Mesendoderm (in vitro differentiated cells): Measurements from ENCODE around the gene PPM1E.

Source experiments
- DNase-seq: peaks from one replicate; pipeline ENCODE4 v3.0.0; 2013
- H2AK5ac ChIP-seq: 2 replicates; pipeline ENCODE4 v1.6.1; 2013; ENCODE audit warnings: low read length, inconsistent platforms
- H2BK120ac ChIP-seq: 2 replicates; pipeline ENCODE4 v1.6.1; 2013; ENCODE audit warnings: low read depth, mild to moderate bottlenecking, low read length, moderate library complexity, mixed read lengths
- H2BK15ac ChIP-seq: replicated peaks from 2 replicates; pipeline ENCODE4 v1.6.1; 2013; ENCODE audit warnings: low read depth, mild to moderate bottlenecking, moderate library complexity
- H2BK5ac ChIP-seq: 2 replicates; pipeline ENCODE4 v1.6.1; 2013; ENCODE audit warnings: low read length, inconsistent platforms
- H3K18ac ChIP-seq: 2 replicates; pipeline ENCODE4 v1.6.1; 2013; ENCODE audit warnings: mild to moderate bottlenecking, low read length, mixed read lengths
- H3K23ac ChIP-seq: one replicate; pipeline ENCODE4 v1.6.1; 2013; ENCODE audit warnings: low read length
- H3K27ac ChIP-seq: 2 replicates; pipeline ENCODE4 v1.5.1; 2013; ENCODE audit warnings: low read depth, mild to moderate bottlenecking, inconsistent platforms, low read length, moderate library complexity
- H3K27me3 ChIP-seq: 2 replicates; pipeline ENCODE4 v1.6.1; 2013; ENCODE audit warnings: low read length, control low read depth, mild to moderate bottlenecking, inconsistent platforms; ENCODE audit not compliant: insufficient read depth, poor library complexity
- H3K36me3 ChIP-seq: 2 replicates; pipeline ENCODE4 v1.6.1; 2013; ENCODE audit warnings: low read length, inconsistent platforms; ENCODE audit not compliant: control insufficient read depth, insufficient read depth
- H3K4ac ChIP-seq: one replicate; pipeline ENCODE4 v1.6.1; 2013; ENCODE audit warnings: low read depth, mild to moderate bottlenecking, low read length, moderate library complexity
- H3K4me1 ChIP-seq: 2 replicates; pipeline ENCODE4 v1.6.1; 2013; ENCODE audit warnings: low read depth, low read length, inconsistent platforms; ENCODE audit not compliant: control insufficient read depth
- H3K4me2 ChIP-seq: 2 replicates; pipeline ENCODE4 v1.6.1; 2013; ENCODE audit warnings: low read length
- H3K4me3 ChIP-seq: 2 replicates; pipeline ENCODE4 v1.5.1; 2013; ENCODE audit warnings: mild to moderate bottlenecking, low read length
- H3K56ac ChIP-seq: one replicate; pipeline ENCODE4 v1.6.1; 2013; ENCODE audit warnings: low read length
- H3K79me1 ChIP-seq: 2 replicates; pipeline ENCODE4 v1.6.1; 2013; ENCODE audit warnings: low read length, inconsistent platforms
- H3K79me2 ChIP-seq: 2 replicates; pipeline ENCODE4 v1.6.1; 2013; ENCODE audit warnings: mild to moderate bottlenecking, low read length; ENCODE audit not compliant: control insufficient read depth, insufficient read depth
- H3K9ac ChIP-seq: 2 replicates; pipeline ENCODE4 v1.6.1; 2013; ENCODE audit warnings: low read length, inconsistent platforms
- H4K5ac ChIP-seq: one replicate; pipeline ENCODE4 v1.6.1; 2013; ENCODE audit warnings: low read length
- H4K8ac ChIP-seq: one replicate; pipeline ENCODE4 v1.6.1; 2013; ENCODE audit warnings: low read depth, mild to moderate bottlenecking, control low read depth, low read length, moderate library complexity
- WGBS: extraction: QIAGEN DNeasy Blood & Tissue Kit; methylation state at CpG from one replicate; pipeline ENCODE4 v1.1.7; 2013; ENCODE audit warnings: low lambda C conversion rate, missing lambda C conversion rate; ENCODE audit not compliant: insufficient coverage; ENCODE audit errors: extremely low coverage; 5-methylcytosine and 5-hydroxymethylcytosine counted together

PPM1E gene

GRCh38 chr17:59004338-59005111 is 248.9 kb downstream of the PPM1E start:
- peak; percentile 67 for DNase-seq
- H4K5ac ChIP-seq = no peak overlapping the region
- H3K4ac ChIP-seq = no peak overlapping the region
- no peak overlapping the region for H3K23ac ChIP-seq
- no peak overlapping the region for H2BK5ac ChIP-seq
- no peak overlapping the region for H2BK120ac ChIP-seq
- H2AK5ac ChIP-seq = no peak overlapping the region
- H3K4me2 ChIP-seq = no peak overlapping the region
- H3K79me1 ChIP-seq = no peaks in the 10 kb centered on the region
- no peak overlapping the region for H3K27ac ChIP-seq
- H3K79me2 ChIP-seq = no peaks in the 10 kb centered on the region
- no peaks in the 10 kb centered on the region for H3K36me3 ChIP-seq
- H3K4me3 ChIP-seq = no peak overlapping the region
- no peak overlapping the region for H3K18ac ChIP-seq
- H3K56ac ChIP-seq = no peak overlapping the region
- no peaks in the 10 kb centered on the region for H3K4me1 ChIP-seq
- H2BK15ac ChIP-seq = no peak overlapping the region
- no peak overlapping the region for H3K9ac ChIP-seq
- H3K27me3 ChIP-seq = no peaks in the 10 kb centered on the region
- no CpG with 5 or more reads among the region's 4 CpGs for WGBS
- H4K8ac ChIP-seq = no peak overlapping the region

- Histone ChIP-seq H3K79me1 (no peaks in the 10 kb centered on the region), H2BK120ac (no peak overlapping the region), H2BK5ac (no peak overlapping the region), H3K27me3 (no peaks in the 10 kb centered on the region), H3K23ac (no peak overlapping the region), H3K18ac (no peak overlapping the region), H3K4me1 (no peaks in the 10 kb centered on the region), H4K5ac (no peak overlapping the region), H3K27ac (no peak overlapping the region), H3K4me2 (no peak overlapping the region), H2AK5ac (no peak overlapping the region), H3K36me3 (no peaks in the 10 kb centered on the region), H2BK15ac (no peak overlapping the region), H3K4me3 (no peak overlapping the region), H4K8ac (no peak overlapping the region), H3K9ac (no peak overlapping the region), H3K79me2 (no peaks in the 10 kb centered on the region), H3K4ac (no peak overlapping the region), H3K56ac (no peak overlapping the region)
- DNase-seq = no peak
- no CpG with 5 or more reads among the region's 2 CpGs for WGBS
These were observed 252.3 kb downstream of the PPM1E start for GRCh38 chr17:59007995-59008394.

- H3K4me3 ChIP-seq = no peak overlapping the region
- no peaks in the 10 kb centered on the region for H3K36me3 ChIP-seq
- no peak overlapping the region for H3K23ac ChIP-seq
- H4K5ac ChIP-seq = no peak overlapping the region
- H3K4me1 ChIP-seq = no peaks in the 10 kb centered on the region
- H3K9ac ChIP-seq = no peak overlapping the region
- no peak overlapping the region for H4K8ac ChIP-seq
- H3K4me2 ChIP-seq = no peak overlapping the region
- no peaks in the 10 kb centered on the region for H3K27me3 ChIP-seq
- WGBS = no CpG with 5 or more reads among the region's 2 CpGs
- no peak overlapping the region for H2AK5ac ChIP-seq
- H2BK120ac ChIP-seq = no peak overlapping the region
- H3K79me2 ChIP-seq = no peaks in the 10 kb centered on the region
- H3K4ac ChIP-seq = no peak overlapping the region
- no peak overlapping the region for H3K27ac ChIP-seq
- H2BK5ac ChIP-seq = no peak overlapping the region
- no peak for DNase-seq
- no peak overlapping the region for H3K18ac ChIP-seq
- H3K56ac ChIP-seq = no peak overlapping the region
- no peak overlapping the region for H2BK15ac ChIP-seq
- H3K79me1 ChIP-seq = no peaks in the 10 kb centered on the region
These were observed 253.1 kb downstream of the PPM1E start for GRCh38 chr17:59008737-59009136.

GRCh38 chr17:59010026-59010425 is 254.4 kb downstream of the PPM1E start:
- H3K79me2 ChIP-seq = no peaks in the 10 kb centered on the region
- no peak overlapping the region for H2AK5ac ChIP-seq
- no peak overlapping the region for H3K4me2 ChIP-seq
- no peak overlapping the region for H3K27ac ChIP-seq
- H3K18ac ChIP-seq = no peak overlapping the region
- no peak overlapping the region for H2BK15ac ChIP-seq
- H3K56ac ChIP-seq = no peak overlapping the region
- H4K8ac ChIP-seq = no peak overlapping the region
- H3K36me3 ChIP-seq = no peaks in the 10 kb centered on the region
- DNase-seq = no peak
- WGBS = no CpG with 5 or more reads among the region's 2 CpGs
- H3K27me3 ChIP-seq = no peaks in the 10 kb centered on the region
- H3K4me1 ChIP-seq = no peaks in the 10 kb centered on the region
- H3K9ac ChIP-seq = no peak overlapping the region
- H3K23ac ChIP-seq = no peak overlapping the region
- no peak overlapping the region for H3K4me3 ChIP-seq
- no peak overlapping the region for H3K4ac ChIP-seq
- no peaks in the 10 kb centered on the region for H3K79me1 ChIP-seq
- no peak overlapping the region for H2BK120ac ChIP-seq
- H4K5ac ChIP-seq = no peak overlapping the region
- no peak overlapping the region for H2BK5ac ChIP-seq

DNA sequence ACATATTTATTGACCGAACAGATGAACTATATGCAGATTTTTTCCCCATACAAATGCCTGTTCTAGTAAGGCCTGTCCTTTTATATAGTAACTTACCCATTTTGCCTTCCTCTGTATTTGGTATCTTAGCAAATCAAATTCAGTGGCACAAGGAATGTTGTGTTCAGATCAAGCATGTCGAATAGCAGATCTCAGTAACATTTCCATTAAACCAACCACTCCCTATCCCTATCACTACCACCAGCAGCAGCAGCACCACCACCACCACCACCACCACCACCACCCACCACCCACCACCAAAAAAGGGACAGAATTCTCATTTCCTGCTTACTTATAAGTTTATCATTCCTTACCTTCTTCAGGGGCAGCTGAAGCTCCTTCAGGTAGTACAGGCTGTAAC is 256.3 kb downstream of the PPM1E start:
- Histone ChIP-seq H2BK5ac (no peak overlapping the region), H3K56ac (no peak overlapping the region), H3K79me1 (no peaks in the 10 kb centered on the region), H4K8ac (no peak overlapping the region), H2BK120ac (no peak overlapping the region), H3K36me3 (no peaks in the 10 kb centered on the region), H3K4me3 (no peak overlapping the region), H4K5ac (no peak overlapping the region), H3K27me3 (no peaks in the 10 kb centered on the region), H3K9ac (no peak overlapping the region), H2AK5ac (no peak overlapping the region), H3K27ac (no peak overlapping the region), H3K4me1 (no peaks in the 10 kb centered on the region), H3K23ac (no peak overlapping the region), H3K18ac (no peak overlapping the region), H3K4me2 (no peak overlapping the region), H3K4ac (no peak overlapping the region), H3K79me2 (no peaks in the 10 kb centered on the region), H2BK15ac (no peak overlapping the region)
- WGBS = no CpG with 5 or more reads among the region's 2 CpGs
- DNase-seq = no peak

DNA sequence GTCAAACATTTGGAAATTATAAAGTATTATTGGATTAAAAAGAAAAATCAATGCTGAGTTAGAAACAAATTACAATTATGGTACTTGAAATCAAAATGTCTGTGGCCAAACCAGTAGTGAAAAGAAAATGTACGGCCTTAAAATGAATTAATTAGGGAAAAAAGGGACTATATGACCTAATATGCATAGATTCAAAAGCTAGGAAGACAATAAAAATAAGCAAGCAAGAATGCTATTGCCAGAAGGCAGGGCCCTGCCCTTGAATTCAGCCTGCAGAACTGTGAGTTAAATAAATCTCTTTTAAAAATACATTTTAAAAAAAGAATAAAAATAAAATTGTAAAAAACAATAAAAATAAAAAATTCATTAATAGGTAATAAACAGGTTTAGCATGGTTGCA is 262.4 kb downstream of the PPM1E start:
- no peak overlapping the region for H2BK5ac ChIP-seq
- H3K79me1 ChIP-seq = no peaks in the 10 kb centered on the region
- no peak overlapping the region for H3K18ac ChIP-seq
- no peak overlapping the region for H2BK15ac ChIP-seq
- H2BK120ac ChIP-seq = no peak overlapping the region
- no peak overlapping the region for H3K9ac ChIP-seq
- no peak overlapping the region for H4K5ac ChIP-seq
- no peak overlapping the region for H3K4me3 ChIP-seq
- H3K27me3 ChIP-seq = no peaks in the 10 kb centered on the region
- H3K4me2 ChIP-seq = no peak overlapping the region
- no peaks in the 10 kb centered on the region for H3K4me1 ChIP-seq
- no peaks in the 10 kb centered on the region for H3K79me2 ChIP-seq
- no peak overlapping the region for H3K56ac ChIP-seq
- H3K23ac ChIP-seq = no peak overlapping the region
- H3K4ac ChIP-seq = no peak overlapping the region
- H4K8ac ChIP-seq = no peak overlapping the region
- WGBS = no CpG with 5 or more reads among the region's 1 CpG
- no peaks in the 10 kb centered on the region for H3K36me3 ChIP-seq
- no peak for DNase-seq
- no peak overlapping the region for H3K27ac ChIP-seq
- H2AK5ac ChIP-seq = no peak overlapping the region
